Anterior cingulate cortex (tissue), 58 donors: Measurements from ENCODE around the gene FRMD5.
A peak's percentile ranks its signal among the peaks of the same experiment; 100 is the strongest.

Experiments used
- DNase-seq, 58 donors: peaks; one replicate each; lab custom pipeline; 2025; lab: John Stamatoyannopoulos, UW

FRMD5 gene

GRCh38 chr15:43987924-43988323, 207.1 kb downstream of the FRMD5 start:
- no peak for DNase-seq

GRCh38 chr15:43985976-43986680, 208.9 kb downstream of the FRMD5 start:
- no peak for DNase-seq

- DNase-seq, result no peak
Measured at GRCh38 chr15:43981576-43981975, 213.5 kb downstream of the FRMD5 start.

- DNase-seq, result no peak
Measured at GRCh38 chr15:43977072-43977884, 217.8 kb downstream of the FRMD5 start.

GRCh38 chr15:43975770-43976169, 219.3 kb downstream of the FRMD5 start:
- no peak for DNase-seq

GRCh38 chr15:43975326-43975725, 219.7 kb downstream of the FRMD5 start:
- no peak for DNase-seq

GRCh38 chr15:43974852-43975251, 220.2 kb downstream of the FRMD5 start:
- DNase-seq, result no peak

GRCh38 chr15:43969802-43970375, 225.2 kb downstream of the FRMD5 start:
- peak in 10 of 58 donors; percentile 8 to 46 (median 18) for DNase-seq

- no peak for DNase-seq
Measured at GRCh38 chr15:43968551-43968950, 226.5 kb downstream of the FRMD5 start.

- DNase-seq, result no peak
Measured at GRCh38 chr15:43966646-43967045, 228.4 kb downstream of the FRMD5 start.

- DNase-seq, result peak in 4 of 58 donors; percentile 3 to 50 (median 14)
Measured at GRCh38 chr15:43958861-43959330, 236.2 kb downstream of the FRMD5 start.

- no peak for DNase-seq
Measured at GRCh38 chr15:43957724-43958123, 237.3 kb downstream of the FRMD5 start.

- DNase-seq, result no peak
Measured at GRCh38 chr15:43955140-43955539, 239.9 kb downstream of the FRMD5 start.

GRCh38 chr15:43954181-43954621, 240.9 kb downstream of the FRMD5 start:
- peak in 10 of 58 donors; percentile 9 to 66 (median 21) for DNase-seq

GRCh38 chr15:43953402-43953801, 241.7 kb downstream of the FRMD5 start:
- DNase-seq, result no peak

GRCh38 chr15:43950531-43950930, 244.5 kb downstream of the FRMD5 start:
- DNase-seq, result peak in 2 of 58 donors; percentile 11 to 15

- DNase-seq, result no peak
Measured at GRCh38 chr15:43948691-43949325, 246.3 kb downstream of the FRMD5 start.

- no peak for DNase-seq
Measured at GRCh38 chr15:43943511-43943910, 251.6 kb downstream of the FRMD5 start.

GRCh38 chr15:43942194-43942593, 252.9 kb downstream of the FRMD5 start:
- DNase-seq, result no peak

GRCh38 chr15:43941555-43941954, 253.5 kb downstream of the FRMD5 start:
- DNase-seq, result no peak

GRCh38 chr15:43941071-43941470, 254.0 kb downstream of the FRMD5 start:
- no peak for DNase-seq
